Ascending aorta (tissue), 2 donors: ENCODE measurements around the gene TAX1BP3. TPM values are rescaled to one million over a fixed set of nuclear protein-coding genes. Genes with fewer than 3 reads are reported as not detected.

Source experiments
- DNase-seq, 2 donors: peaks; one replicate each; pipeline ENCODE4 v3.0.0-alpha.2; 2019; ENCODE audit warnings: low spot score in 2 of 2
- H3K27ac ChIP-seq, 2 donors: fragments of 200-600 bp; sonication (generic); one replicate each; pipeline ENCODE4 v1.5.1; 2016 to 2017; ENCODE audit warnings: mild to moderate bottlenecking in 1 of 2
- H3K27me3 ChIP-seq: fragments of 200-600 bp; sonication (generic); one replicate; pipeline ENCODE4 v1.5.1; 2017
- H3K36me3 ChIP-seq, 2 donors: fragments of 200-600 bp; sonication (generic); one replicate each; pipeline ENCODE4 v1.5.1; 2016
- H3K4me1 ChIP-seq, 2 donors: fragments of 200-600 bp; sonication (generic); one replicate each; pipeline ENCODE4 v1.5.1; 2016 to 2017; ENCODE audit warnings: mild to moderate bottlenecking in 1 of 2
- H3K4me3 ChIP-seq, 2 donors: fragments of 200-600 bp; sonication (generic); one replicate each; pipeline ENCODE4 v1.5.1; 2016 to 2017; ENCODE audit warnings: mild to moderate bottlenecking in 1 of 2
- H3K9me3 ChIP-seq, 2 donors: fragments of 200-600 bp; sonication (generic); one replicate each; pipeline ENCODE4 v1.5.1; 2016
- CTCF ChIP-seq, 3 experiments: fragments of 200-600 bp in 2 of 3; fragments of 450-650 bp in 1 of 3; sonication (generic) in 2 of 3; IDR thresholded peaks; one replicate each; pipeline ENCODE4 v1.5.1; 2016 to 2019; ENCODE audit warnings: antibody characterized with exemption in 3 of 3, mild to moderate bottlenecking in 1 of 3, moderate library complexity in 1 of 3
- intact Hi-C: fragments of 100-400 bp; cut with DNase I; formaldehyde crosslinking; loops from one replicate; pipeline ENCODE4 v1.15.1; 2023
- total RNA-seq: library from RNA; depleted of rRNA; stranded (reverse); fragments of >200 nt; gene quantifications from one replicate; pipeline ENCODE4 v1.1.0, GENCODE V29; 2016

TAX1BP3 gene
- total RNA-seq, 1 donor from 2014 or later = 165 TPM

GRCh38 chr17:3627769-3628167 is 40.6 kb downstream of the TAX1BP3 start:
- Histone ChIP-seq H3K9me3 (no peaks in the 10 kb centered on the region), H3K27me3 (no peaks in the 10 kb centered on the region), H3K27ac (no peak overlapping the region), H3K4me3 (no peak overlapping the region), H3K4me1 (no peaks in the 10 kb centered on the region), H3K36me3 (peaks cover 37 to 65% of the 10 kb centered on the region in 2 donors)
- TF ChIP-seq CTCF (IDR thresholded peaks at IDR 0.05) = no peak
- intact Hi-C loops = no loop called here
- DNase-seq = no peak

DNA sequence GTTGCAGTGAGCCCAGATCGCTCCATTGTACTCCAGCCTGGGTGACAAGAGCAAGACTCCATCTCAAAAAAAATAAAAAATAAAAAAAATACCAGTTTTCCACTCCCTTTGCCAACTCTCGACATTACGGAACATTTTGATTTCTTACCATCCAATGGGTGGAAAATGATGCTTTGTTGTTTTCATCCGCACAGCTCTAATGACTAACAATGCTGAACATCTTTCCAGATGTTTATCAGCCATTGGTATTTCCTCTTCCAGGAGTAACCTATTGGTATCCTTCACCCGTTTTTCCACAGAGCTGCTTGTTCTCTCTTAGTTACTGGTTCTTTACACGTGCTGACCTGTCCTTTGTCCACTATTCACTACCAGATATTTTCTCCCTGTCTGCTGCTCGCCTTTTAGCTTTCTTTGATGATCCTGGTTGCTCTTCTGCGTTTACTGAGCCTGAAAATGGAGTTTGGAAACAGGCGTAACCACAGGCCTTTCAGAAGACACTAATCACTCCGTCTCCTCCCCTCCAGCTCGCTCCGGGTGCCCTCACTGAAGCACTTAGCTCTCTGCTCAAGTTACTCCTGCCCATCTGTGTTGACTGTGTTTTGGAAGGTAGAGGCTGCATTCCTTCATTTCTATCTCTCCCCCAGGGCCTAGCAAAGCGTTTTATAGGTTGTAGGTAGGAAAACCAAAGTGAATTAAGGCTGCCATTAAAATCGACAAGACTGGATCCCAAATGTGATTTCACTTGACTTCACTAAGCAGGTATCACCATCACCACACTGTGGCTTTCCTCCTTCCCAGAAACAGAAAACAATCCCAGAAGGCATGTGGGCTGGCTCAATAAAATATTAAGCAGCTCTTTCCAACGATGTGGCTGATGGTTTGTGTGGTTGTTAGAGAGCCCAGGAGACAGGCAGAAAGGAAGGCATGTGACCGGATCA is 41.3 kb downstream of the TAX1BP3 start:
- H3K4me1 ChIP-seq = no peaks in the 10 kb centered on the region
- no peak overlapping the region for H3K4me3 ChIP-seq
- H3K36me3 ChIP-seq = peaks cover 42 to 72% of the 10 kb centered on the region in 2 donors
- no peaks in the 10 kb centered on the region for H3K27me3 ChIP-seq
- no peak for TF ChIP-seq CTCF (IDR thresholded peaks at IDR 0.05)
- H3K27ac ChIP-seq = no peak overlapping the region
- no peaks in the 10 kb centered on the region for H3K9me3 ChIP-seq
- no peak for DNase-seq
- intact Hi-C loops = no loop called here

DNA sequence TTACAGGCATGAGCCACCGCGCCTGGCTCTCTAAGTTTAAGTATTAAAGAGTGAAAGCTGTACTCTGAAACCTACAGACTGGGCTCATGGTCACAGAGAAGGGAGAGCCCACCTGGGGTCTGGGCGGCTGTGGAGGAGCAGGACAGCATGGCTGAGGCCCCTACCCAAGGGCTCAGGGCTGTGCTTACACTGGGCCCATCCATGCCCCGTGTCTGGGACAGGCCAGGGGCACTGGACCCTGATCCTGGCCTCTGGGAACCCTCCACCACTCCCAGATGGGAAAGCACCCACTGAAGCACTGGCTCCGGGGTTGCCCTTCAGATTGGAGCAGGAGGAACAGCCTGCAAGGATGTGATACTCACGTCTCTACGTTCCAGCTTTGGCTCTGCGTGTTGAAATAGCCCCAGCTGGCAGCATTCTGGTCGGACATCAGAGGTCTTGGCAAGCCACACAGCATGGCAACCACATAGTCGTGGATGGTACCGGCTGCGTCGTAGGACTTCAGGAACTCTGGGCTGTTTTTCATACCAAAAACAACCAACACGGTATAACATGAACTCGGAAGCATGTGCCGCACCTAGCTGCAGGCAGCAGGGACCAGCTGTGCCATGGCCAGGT is 45.3 kb downstream of the TAX1BP3 start:
- no peak for DNase-seq
- TF ChIP-seq CTCF (IDR thresholded peaks at IDR 0.05) = no peak
- no peaks in the 10 kb centered on the region for H3K9me3 ChIP-seq
- H3K27ac ChIP-seq = no peak overlapping the region
- H3K27me3 ChIP-seq = no peaks in the 10 kb centered on the region
- H3K4me3 ChIP-seq = no peak overlapping the region
- intact Hi-C loops = no loop called here
- H3K36me3 ChIP-seq = peaks cover 42 to 84% of the 10 kb centered on the region in 2 donors
- H3K4me1 ChIP-seq = no peaks in the 10 kb centered on the region

DNA sequence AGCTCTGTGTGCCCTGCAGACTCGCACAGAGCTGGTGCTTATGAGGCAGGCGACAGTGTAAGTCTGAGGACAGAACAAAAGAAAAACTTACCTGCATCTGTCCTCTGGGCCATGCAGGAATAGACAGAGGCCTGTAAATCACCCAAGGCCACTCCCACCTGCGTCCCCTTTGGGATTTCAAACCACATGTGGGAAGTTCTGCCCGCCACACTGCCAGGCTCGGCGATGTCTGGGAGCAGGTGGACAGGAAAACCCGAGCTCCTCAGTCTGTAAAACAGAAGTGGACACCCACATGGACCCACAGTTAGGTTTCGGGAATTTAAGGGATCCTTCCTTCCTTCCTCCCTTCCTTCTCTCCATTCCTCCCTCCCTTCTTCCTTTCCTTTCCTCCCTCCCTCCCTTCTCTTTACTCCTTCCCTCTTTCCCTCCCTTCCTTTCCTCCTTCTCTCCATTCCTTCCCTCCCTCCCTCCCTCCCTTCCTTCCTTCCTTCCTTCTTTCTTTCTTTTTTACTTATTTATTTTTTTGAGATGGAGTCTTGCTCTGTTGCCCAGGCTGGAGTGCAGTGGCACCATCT is 47.1 kb downstream of the TAX1BP3 start:
- peaks cover 56 to 87% of the 10 kb centered on the region in 2 donors for H3K36me3 ChIP-seq
- no peaks in the 10 kb centered on the region for H3K27me3 ChIP-seq
- intact Hi-C loops = no loop called here
- no peaks in the 10 kb centered on the region for H3K9me3 ChIP-seq
- no peak overlapping the region for H3K4me3 ChIP-seq
- no peaks in the 10 kb centered on the region for H3K4me1 ChIP-seq
- no peak overlapping the region for H3K27ac ChIP-seq
- no peak for DNase-seq
- TF ChIP-seq CTCF (IDR thresholded peaks at IDR 0.05) = no peak

GRCh38 chr17:3615160-3615870 is 53.1 kb downstream of the TAX1BP3 start:
- Histone ChIP-seq H3K9me3 (no peaks in the 10 kb centered on the region), H3K36me3 (peaks cover 40 to 88% of the 10 kb centered on the region in 2 donors), H3K4me1 (no peaks in the 10 kb centered on the region), H3K27ac (no peak overlapping the region), H3K27me3 (no peaks in the 10 kb centered on the region), H3K4me3 (no peak overlapping the region)
- TF ChIP-seq CTCF (IDR thresholded peaks at IDR 0.05) = no peak
- no peak for DNase-seq
- intact Hi-C loops = no loop called here
